GM12874 (cell line): ENCODE data around the gene ZNF501.

Experiments used
- CTCF ChIP-seq: IDR thresholded peaks from 2 replicates; pipeline ENCODE4 v1.5.1; 2011; ENCODE audit warnings: low read depth, mild to moderate bottlenecking, control low read depth, low read length, moderate library complexity; ENCODE audit not compliant: insufficient read depth

The ZNF501 gene

DNA sequence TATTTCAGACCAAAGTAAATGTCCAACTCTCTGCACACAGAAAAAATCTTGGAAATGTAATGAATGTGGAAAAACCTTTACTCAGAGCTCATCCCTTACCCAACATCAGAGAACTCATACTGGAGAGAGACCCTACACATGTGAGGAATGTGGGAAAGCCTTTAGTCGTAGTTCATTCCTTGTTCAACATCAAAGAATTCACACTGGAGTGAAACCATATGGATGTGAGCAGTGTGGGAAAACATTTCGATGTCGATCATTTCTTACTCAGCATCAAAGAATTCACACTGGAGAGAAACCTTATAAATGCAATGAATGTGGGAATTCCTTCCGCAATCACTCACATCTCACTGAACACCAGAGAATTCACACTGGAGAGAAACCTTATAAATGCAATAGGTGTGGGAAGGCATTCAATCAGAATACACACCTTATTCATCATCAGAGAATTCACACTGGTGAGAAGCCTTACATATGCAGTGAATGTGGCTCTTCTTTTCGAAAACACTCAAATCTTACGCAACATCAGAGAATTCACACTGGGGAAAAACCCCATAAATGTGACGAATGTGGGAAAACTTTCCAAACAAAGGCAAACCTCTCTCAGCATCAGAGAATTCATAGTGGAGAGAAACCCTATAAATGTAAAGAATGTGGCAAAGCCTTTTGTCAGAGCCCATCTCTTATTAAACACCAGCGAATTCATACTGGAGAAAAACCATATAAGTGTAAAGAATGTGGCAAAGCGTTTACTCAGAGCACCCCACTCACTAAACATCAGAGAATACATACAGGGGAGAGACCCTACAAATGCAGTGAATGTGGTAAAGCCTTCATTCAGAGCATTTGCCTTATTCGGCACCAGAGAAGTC, 8.0 kb upstream of the ZNF501 start:
- no peak for TF ChIP-seq CTCF

DNA sequence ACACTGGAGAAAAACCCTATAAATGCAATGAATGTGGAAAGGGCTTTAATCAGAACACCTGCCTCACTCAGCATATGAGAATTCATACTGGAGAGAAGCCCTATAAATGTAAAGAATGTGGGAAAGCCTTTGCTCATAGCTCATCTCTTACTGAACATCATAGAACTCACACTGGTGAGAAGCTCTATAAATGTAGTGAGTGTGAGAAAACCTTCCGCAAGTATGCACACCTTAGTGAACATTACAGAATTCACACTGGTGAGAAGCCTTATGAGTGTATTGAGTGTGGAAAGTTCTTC, 7.4 kb upstream of the ZNF501 start:
- TF ChIP-seq CTCF: no peak

DNA sequence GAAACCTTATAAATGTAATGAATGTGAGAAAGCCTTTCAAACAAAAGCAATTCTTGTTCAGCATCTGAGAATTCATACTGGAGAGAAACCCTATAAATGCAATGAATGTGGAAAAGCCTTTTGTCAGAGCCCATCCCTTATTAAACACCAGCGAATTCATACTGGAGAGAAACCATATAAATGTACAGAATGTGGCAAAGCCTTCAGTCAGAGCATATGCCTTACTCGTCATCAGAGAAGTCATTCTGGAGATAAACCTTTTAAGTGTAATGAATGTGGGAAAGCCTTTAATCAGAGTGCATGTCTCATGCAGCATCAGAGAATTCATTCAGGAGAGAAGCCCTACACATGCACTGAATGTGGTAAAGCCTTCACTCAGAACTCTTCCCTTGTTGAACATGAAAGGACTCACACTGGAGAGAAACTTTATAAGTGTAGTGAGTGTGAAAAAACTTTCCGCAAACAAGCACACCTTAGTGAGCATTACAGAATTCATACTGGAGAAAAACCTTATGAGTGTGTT, 5.3 kb downstream of the ZNF501 start:
- TF ChIP-seq CTCF: no peak

DNA sequence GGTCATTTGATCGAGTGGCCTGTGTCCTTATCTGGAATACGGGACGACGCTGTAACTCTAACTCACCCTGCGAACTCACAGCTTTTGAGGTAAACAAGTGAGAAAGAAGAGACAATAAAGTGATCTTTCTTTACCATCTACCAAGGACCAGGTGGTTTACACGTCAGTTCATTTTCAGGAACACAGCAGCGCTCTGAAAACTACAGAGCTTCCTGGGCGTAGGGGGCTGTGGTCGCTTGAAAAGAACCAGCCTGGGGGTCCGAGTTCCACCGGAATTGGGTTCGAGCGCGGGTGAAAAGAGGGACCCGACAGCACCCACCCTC, 31.6 kb downstream of the ZNF501 start:
- TF ChIP-seq CTCF: no peak

GRCh38 chr3:44761424-44762169, 32.2 kb downstream of the ZNF501 start, which contains the start of the genes KIAA1143 and KIF15:
KIAA1143 (minus strand) TSS chr3:44761619; CDS start chr3:44761602, 17 bp downstream.
KIF15 (plus strand) TSS chr3:44761794; CDS start chr3:44761866, 72 bp downstream.
- TF ChIP-seq CTCF: 0 out of 2 replicates have a peak, but pooled peaks have one; percentile 6

- TF ChIP-seq CTCF: no peak
Measured at GRCh38 chr3:44762170-44762677, 32.8 kb downstream of the ZNF501 start.

DNA sequence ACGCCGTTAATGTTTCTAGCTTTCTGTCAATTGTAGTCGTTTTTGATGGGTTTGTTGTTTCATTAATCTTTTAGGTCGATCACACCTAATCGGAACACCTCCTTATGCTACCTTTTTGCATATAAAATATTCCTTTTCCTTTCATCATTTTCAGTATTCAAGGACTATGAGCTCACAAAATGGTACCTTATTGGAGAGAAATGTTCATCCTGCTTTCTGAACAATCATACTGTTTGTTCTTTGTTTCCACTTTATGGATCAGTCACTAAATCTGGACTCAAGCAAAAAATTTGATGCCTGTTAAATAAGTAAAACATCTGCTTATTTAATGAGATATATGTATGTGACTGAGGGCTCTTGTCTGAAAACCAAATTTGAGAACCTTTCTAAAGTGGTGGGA, 33.3 kb downstream of the ZNF501 start:
- no peak for TF ChIP-seq CTCF
